GM12865 (cell line): Measurements from ENCODE around the gene PIK3IP1.
"Not testable (repeated sequence)": the region's sequence is repeated elsewhere in the genome, so short reads cannot be mapped to it uniquely, and the experiment has no call there.

Experiments used
- DNase-seq: peaks from one replicate; pipeline ENCODE4 v3.0.0; 2010; ENCODE audit warnings: low read depth
- H3K4me3 ChIP-seq: 2 replicates; pipeline ENCODE4 v1.5.1; 2011; ENCODE audit warnings: mild to moderate bottlenecking, low read depth, low read length, control low read depth
- CTCF ChIP-seq: IDR thresholded peaks from 2 replicates; pipeline ENCODE4 v1.5.1; 2011; ENCODE audit warnings: low read length, control low read depth, low read depth, inconsistent platforms; ENCODE audit not compliant: insufficient read depth; ENCODE audit errors: missing control alignments

The PIK3IP1 gene

DNA sequence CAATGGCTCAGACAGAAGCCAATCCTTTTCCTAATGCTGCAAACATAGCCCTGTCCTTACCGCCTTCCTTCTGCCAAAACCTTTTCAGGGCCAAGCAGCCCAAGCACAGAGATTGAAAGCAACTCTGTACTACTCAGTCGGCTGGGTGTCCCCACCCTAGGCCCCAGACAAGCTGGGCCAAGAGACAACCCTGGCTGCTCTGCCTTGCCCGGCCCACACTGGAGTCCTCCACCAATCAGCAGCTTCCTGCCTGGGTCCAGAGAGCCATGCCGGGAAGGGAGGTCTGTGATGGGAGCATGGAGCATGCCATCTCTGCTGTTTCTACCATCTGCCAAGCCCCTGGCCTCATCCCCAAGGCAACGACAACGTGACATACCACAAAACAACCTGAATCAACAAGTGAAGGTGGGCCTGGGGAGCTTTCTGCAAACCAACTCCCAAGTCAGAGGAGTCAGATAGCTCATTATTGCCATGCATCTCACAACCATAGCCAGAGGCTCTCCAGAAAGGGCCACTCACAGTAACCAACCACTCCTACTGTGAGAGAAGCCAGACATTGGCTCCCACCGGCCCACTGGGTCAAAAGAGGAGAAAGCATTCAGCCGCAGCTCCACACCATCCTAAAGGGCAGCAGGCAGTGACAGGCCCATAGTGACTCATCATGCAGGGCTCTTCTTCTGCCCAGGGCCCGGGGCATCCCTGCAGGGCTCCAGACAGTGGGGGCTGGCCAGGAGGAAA is 35.7 kb upstream of the PIK3IP1 start:
- DNase-seq: no peak
- no peak for TF ChIP-seq CTCF
- no peak overlapping the region for H3K4me3 ChIP-seq

DNA sequence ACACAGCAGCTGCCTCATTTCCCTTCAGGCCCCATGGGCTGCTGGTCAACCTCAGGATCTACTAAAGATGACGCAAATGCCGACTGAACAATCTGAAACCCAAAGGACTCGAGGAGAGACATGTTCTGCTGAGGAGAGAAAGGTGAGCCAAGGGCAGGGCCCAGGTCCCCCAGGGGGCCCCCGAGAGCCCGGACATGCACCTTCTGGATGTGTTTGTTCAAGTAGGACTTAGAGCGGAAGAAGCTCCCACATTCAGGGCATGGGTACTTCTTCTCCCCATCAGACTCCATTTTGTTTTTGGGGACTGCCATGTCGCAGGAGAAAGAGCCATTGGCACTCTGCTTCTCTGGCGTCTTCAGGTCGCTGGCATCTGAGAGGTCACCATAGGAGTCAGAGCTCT is 34.6 kb upstream of the PIK3IP1 start:
- no peak for TF ChIP-seq CTCF
- H3K4me3 ChIP-seq: no peak overlapping the region
- no peak for DNase-seq

- TF ChIP-seq CTCF: no peak
- H3K4me3 ChIP-seq: no peak overlapping the region
- DNase-seq: no peak
Measured at GRCh38 chr22:31323578-31324550, 31.6 kb upstream of the PIK3IP1 start.

DNA sequence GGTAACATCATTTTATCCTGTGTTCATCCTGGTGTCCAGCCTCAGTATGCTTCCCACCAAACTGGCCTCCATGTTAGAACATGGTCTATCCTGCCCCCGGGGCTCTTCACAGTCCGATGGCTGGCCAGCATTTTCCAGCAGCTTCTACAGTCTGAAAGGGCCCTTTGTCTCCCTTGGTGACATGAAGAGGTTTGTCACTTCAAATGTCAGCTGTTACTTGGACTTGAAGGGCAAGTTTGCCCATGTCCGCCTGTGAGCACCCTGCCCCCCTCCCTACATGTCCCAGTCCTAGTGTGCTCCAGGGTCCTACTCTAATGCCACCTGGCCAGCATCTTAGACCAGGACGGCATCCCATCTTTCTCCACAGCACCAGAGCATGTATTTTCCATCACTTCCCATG is 29.1 kb upstream of the PIK3IP1 start:
- no peak overlapping the region for H3K4me3 ChIP-seq
- DNase-seq: no peak
- TF ChIP-seq CTCF: no peak

DNA sequence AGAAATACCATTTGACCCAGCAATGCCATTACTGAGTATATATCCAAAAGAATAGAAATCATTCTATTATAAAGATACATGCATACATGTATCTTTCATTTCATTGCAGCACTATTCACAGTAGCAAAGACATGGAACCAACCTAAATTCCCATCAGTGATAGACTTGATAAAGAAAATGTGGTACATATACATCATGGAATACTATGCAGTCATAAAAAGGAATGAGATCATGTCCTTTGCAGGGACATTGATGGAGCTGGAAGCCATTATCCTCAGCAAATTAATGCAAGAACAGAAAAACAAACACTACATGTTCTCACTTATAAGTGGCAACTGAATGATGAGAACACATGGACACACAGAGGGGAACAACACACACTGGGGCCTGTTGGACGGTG is 21.9 kb upstream of the PIK3IP1 start:
- DNase-seq, H3K4me3 ChIP-seq: not testable (repeated sequence)

GRCh38 chr22:31313366-31314147 is 21.3 kb upstream of the PIK3IP1 start:
- DNase-seq: peak; percentile 52
- H3K4me3 ChIP-seq: no peak overlapping the region
- peak; percentile 84 for TF ChIP-seq CTCF

DNA sequence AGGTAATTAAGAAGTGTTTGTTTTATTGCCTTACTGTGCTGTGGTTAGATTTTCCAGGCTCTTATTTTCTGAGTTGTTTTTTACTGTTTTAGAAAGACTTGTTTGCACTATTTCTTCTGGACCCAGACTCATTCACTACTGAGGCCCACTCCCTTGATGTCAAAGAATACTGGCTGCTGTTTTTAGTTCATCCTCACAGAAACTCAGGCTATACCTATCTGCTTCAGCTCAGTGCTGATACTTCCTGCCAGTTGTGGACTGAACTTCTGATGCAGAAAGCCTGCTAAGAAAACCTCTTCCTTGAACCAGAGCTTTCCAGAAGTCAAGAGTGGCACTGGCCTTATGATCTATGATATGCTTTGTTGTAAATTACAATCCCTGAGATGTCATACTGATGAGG is 15.9 kb upstream of the PIK3IP1 start:
- H3K4me3 ChIP-seq: no peak overlapping the region
- no peak for DNase-seq
- no peak for TF ChIP-seq CTCF
